LoVo (cell line): Measurements from ENCODE around the gene LSP1.
"Not testable (repeated sequence)": the region's sequence is repeated elsewhere in the genome, so short reads cannot be mapped to it uniquely, and the experiment has no call there.

ENCODE experiments used
- DNase-seq: peaks from one replicate; pipeline ENCODE4 v3.0.0-alpha.2; 2016; ENCODE audit warnings: low spot score

LSP1 gene

DNA sequence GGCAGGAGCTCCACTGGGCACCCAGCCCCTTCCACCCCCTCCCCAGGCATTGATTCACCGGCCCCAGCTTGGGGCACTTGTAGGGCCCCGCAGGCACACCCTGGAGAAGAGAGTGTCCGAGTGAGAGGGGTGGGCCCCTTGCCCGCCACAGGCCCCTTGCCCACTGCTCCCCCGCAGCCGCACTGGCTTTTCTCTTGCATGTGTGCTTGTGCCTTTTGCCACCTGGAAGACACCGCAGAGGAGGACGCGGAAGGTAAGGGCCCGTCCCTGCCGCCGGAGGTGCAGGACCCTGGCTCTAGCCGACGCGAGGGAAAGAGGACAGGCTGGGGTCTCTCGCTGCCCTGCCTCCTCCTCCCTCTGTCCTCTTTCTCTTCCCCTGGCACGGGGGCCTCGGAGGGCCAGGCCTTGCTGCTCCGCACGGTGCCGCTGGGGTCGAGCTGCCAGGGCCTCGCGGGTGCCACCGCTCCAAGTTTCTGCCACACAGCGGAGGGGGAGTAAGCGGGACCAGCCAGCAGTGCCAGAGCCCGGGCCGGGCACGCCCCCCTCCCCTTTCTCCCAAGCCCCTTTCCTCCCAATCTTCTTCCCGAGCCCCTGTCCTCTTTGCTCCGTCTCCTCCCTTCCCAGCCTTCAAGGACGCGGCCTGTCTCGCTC lies 76.1 kb downstream of the LSP1 start:
- no peak for DNase-seq

DNA sequence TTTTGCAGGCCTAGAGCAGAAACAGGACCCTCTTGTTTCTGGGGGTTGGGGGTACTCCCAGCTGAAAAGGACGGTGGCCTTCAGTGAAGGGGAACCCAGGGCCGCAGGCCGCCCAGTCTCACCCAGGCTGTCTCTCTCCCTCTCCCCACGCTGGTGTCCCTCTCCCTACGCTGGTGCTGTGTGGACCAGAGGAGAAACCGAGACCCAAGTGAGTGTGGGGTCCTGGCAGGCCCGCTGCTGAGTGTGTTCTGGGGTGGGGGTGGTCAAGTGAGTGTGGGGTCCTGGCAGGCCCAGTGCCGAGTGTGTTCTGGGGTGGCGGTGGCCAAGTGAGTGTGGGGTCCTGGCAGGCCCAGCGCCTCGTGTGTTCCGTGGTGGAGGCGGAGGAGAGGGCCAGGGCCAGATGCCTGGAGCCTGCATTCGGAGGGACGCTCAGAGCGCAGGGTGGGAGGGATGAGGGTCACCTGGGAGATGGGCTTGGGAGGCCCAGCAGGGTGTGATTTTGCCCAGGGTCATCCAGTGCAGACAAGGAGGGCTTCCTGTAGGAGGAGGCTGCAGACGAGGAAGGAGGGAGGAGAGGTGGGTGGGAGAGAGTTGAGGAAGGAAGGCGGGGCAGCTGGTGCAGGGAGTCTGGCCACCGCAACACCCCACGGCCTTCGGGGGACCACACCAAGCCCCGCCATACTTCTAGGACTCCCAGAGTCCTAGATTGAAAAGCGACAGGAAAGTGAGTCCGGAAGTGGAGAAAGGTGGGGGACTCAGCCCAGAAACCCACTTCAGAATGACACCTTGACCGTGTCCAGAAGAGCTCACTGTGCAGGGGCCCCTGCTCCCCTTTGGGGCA lies 77.0 kb downstream of the LSP1 start:
- DNase-seq: no peak

DNA sequence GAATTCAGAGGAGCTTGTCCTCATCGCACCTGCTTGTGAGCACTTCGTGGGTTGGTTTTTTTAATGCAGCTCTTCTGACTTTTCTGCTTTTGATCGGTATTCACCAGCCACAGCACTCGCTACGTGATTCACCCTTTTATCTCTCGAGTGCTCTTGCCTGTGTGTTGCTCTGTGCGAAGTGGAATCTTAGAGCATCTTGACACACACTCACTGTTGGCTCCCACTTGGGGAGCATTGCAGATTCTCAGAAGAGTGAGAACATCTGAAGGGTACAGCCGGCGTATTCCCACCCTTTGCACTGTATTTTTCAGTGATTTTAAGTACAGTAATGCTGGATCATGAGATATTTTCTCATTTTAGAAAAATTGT lies 77.6 kb downstream of the LSP1 start:
- DNase-seq: no peak

DNA sequence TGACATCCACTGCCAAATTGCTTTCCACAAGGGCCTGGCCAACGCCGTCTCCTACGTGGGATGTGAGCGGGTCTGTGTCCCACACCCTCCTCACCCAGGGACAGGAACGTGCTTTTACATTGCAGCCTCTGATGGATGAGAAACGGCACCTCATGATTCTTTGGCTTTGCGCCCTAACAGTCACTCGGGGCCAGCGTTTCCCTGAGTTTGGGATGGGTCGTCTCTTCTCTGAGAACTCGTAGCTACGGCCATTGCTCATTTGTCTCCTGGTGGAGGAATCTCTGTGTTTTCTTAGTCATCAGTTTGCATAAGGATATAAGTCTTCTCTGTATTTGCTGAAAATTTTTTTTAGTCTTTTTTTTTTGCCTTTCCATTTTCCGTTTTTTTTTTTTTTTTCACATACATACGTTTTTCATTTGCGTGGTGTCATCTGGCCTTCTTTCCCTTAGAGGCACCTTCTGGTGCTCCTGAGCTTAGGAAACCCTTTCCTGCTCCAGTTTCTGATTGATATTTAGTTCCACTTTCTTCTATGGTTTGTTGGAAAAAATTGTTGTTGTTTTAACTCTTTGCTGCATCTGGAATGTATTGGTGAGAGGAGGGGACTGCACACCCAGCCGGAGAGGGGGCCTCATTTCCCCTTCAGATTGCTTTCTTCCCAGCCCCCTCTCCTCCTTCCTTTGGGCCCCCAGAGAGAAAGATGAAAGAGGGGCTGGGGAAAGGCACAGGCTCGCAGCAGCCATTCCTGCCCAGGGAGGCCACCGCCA lies 78.6 kb downstream of the LSP1 start:
- DNase-seq: no peak

DNA sequence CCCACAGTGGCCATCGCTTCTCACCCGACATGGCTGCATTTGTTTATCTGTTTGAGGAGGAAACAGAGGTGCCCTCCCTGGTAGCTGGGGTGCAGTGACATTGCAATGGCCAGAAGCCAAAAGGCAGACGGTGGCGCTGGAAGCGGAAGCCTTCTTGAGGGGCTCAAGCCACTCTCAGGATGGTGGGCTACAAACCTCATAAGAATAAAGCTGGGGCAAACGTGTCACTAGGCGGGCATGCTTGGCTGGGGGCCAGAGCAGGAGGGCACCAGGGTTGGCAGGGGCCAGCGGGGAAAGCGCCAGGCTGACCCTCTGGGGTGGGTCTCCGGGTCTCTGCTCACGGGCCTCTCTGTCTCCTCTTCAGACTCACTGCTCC lies 79.2 kb downstream of the LSP1 start:
- no peak for DNase-seq

DNA sequence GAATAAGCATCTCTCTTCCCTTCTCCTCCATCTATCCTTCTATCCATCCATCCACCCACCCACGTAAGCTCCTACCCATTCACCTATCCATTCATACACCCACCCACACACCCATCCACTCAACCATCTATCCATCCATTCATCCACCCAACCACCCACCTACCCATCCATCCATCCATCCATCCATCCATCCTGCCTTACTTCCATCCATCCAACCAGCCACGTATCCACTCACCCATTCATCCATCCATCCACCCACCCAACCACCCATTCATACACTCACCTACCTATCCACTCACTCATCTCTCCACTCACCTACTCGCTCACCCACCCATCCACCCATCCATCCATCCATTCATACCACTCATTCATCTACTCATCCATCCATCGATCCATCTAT lies 79.8 kb downstream of the LSP1 start:
- DNase-seq: no peak

DNA sequence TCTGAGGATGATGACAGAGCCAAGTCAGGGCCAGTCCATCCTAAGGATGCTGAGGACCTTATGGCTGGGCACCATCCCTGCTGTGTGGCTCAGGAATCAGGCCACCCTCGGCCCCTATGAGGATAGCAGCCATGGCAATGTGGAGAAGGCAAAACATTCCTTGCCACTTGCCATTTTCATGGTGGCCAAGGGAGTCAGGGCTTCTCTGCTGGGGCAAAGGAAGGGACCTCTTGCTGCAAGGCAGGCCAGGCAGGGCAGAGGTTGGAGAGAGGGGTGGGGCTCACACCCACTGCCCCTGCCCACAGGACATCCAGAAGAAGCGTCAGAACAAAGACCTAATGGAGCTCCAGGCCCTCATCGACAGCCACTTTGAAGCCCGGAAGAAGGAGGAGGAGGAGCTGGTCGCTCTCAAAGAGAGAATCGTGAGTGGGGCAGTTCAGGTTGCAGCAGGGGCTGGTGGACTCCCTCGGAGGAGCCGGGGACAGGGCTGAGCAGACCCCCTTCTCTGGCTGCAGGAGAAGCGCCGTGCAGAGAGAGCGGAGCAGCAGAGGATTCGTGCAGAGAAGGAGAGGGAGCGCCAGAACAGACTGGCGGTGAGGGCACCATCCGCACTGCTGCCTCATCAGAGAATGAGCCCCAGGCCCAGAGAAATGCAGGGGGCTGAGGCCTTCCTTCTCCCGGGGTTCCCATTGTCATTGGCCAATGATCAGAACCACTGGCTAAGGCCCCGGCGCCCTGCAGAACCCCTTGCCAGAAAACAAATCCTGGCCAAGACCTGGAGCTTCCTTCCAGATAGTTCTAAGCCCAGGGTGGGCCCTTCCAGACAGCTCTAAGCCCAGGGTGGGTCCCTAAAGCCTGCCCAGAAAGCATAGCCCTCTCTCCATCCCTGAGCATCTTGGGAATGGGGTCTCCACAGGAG lies 80.8 kb downstream of the LSP1 start:
- DNase-seq: no peak

DNA sequence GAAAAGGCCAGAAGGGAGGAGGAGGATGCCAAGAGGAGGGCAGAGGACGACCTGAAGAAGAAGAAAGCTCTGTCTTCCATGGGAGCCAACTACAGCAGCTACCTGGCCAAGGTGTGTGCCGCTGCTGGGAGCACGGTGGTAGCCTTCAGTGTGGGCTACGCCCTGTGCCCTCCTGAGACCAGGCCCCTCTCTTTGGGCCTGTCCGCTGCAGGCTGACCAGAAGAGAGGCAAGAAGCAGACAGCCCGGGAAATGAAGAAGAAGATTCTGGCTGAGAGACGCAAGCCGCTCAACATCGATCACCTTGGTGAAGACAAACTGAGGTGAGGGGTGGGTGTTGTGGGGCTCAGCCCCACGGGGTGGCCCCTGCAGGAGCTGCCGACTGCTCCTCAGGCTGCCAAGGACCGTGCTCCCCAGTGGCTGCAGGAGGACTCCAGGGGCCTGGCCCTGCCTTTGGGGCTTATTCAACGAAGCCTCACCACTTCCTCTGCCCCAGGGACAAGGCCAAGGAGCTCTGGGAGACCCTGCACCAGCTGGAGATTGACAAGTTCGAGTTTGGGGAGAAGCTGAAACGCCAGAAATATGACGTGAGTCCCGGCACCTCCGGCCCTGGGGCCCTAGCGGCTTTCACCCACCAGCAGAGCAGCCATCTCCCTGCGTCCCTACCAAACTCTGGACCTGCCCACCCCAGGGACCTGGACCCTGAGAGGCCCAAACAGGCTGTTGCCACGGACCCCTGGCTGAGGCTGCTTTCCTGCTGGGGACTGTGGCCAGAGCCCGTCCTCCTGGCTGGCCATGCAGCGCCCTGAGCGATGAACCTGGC lies 81.7 kb downstream of the LSP1 start:
- no peak for DNase-seq

DNA sequence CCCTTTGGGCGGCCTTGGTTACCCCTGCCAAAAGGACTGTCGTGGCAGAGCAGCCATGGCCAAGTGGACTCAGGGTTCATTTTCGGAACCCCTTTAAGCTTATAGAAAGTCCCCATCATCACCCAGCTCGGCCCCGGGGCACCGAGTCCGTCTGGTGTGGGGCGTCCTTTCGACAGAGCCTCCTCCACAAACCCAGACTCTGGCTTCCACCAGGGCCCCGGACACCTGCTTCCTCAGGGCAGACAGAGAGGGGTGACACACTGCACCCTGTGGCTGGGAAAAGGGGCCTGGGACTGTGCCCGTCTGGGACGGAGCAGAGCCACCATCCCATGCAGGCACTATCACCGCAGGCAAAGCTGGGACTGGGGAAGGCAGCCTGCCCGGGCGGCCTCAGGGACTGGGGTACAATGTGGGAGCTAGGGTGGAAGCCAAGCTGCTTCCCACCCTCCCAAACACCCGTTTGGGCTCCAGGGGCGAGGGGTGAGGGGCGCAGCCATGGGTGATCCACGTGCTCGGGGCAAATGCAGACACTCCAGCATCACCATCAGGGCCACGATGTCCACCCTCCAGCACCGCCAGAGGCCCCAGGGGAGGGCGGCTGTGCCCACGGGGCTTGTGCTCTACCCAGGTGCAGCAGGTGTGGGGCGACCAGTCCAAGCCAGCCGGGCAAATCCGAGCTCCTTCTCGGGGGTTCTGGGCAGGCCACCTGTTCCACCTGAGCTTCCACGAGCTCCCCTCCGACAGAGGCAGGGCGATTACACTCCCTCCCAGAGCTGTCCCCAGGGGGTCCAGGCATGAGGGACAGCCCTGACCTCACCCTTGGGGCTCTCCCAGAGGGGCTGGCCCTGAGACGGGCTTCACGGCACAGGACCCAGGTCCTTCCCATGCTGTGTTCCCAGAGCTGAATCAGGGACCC lies 82.5 kb downstream of the LSP1 start:
- DNase-seq: no peak

DNA sequence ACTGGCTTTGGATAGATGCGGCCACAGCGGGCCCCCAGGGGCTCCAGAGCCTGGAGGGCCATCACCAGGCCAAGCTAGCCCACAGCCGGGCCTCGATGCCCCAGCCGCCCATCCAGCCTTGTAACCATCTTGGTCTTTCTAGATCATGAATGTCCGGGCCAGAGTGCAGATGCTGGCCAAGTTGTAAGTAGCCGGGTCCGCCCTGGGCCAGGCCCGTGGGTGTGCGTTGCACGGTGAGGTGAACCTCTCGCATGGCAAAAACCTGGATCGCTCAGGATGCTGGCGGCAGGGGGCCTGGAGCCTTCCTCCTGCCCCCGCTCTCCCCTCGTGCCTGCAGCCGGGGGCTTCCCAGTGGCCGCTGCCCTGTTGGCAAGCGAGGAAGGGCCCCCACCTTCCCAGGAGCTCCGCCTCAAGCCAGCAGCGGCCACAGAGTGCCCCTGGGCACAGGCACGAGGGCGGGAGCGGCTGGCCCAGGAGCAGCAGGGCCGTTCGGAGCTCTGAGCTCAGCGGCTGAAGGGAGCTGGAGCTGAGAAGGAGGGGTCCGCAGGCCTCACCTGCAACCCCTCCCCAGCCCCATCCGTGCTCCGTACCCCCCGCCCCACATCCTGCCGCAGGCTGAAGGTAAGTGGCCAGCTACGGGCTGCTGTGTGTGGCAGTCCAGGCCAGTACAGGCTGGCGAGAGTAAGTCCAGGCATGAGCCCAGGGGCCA lies 83.3 kb downstream of the LSP1 start:
- no peak for DNase-seq

DNA sequence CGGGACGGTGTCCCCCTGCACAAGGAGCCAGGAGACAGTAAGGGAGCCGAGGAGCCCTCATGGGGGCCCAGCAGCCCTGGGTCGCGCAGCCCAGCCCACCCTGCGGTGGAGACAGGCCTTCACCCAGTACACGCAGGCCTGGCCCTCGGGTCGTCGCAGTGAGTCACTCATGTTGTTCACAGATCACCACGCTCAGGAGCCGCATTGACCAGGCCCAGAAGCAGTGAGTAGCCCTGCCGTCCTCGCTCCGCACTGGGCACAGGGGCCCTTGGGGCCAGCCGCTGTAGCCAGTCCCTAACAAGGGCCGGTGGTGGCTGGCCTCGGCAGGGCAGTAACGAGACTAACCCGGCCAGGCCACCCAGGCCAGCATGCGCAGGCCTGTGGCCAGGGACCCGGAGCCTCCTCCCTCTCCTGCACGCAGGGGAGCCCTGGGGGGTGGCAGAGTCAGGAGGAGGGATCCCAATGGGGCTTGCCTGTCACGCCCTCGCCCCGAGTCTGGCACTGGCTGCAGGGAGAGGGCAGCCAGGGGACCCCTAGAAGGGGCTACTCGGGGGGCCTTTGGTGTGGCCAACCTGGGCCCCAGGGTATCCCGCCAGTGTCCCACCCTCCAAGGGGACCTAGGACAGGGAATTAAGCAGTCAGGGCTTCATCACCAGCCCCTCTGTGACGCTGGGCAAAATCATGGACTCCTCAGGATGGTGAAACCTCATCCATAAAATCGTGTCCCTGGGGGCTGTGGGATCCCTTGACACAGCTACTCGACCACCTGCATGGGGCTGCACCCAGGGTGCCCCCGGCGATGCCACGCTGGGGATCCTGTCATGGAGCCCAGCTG lies 84.1 kb downstream of the LSP1 start:
- no peak for DNase-seq

DNA sequence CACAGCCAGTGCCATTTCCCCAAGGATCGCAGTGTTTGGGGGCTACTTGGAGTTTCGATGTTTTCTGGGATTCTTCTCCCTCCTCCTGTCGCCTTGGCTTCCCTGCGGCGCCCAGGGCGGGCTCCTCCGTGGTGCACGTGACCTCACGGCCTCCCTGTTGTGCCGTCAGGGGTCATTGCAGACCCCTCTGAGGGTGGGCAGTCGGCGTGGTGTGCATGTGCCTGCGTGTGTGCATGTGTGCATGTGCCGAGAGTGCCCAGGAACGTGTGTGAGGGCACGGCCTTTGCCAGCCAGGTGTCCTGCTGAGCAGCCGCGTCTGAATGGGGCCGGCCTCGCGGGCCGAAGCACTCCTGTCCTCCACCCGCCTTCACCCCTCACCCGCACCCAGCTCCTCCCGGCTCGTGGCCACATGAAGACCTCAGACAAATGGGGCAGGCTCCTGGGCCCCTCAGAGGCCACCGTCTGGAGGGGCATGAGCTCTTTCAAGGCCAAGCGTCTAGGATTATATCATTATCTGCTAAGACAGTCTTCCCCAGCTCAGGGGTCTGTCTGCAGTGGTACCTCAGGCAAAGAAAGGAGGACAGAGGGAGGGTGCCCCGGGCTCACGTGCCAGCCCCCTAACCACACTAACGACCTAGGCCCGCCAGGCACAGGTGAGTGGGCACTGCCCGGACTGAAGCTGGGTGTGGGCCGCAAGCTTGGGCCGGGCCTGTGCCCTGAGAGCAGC lies 84.9 kb downstream of the LSP1 start:
- no peak for DNase-seq

DNA sequence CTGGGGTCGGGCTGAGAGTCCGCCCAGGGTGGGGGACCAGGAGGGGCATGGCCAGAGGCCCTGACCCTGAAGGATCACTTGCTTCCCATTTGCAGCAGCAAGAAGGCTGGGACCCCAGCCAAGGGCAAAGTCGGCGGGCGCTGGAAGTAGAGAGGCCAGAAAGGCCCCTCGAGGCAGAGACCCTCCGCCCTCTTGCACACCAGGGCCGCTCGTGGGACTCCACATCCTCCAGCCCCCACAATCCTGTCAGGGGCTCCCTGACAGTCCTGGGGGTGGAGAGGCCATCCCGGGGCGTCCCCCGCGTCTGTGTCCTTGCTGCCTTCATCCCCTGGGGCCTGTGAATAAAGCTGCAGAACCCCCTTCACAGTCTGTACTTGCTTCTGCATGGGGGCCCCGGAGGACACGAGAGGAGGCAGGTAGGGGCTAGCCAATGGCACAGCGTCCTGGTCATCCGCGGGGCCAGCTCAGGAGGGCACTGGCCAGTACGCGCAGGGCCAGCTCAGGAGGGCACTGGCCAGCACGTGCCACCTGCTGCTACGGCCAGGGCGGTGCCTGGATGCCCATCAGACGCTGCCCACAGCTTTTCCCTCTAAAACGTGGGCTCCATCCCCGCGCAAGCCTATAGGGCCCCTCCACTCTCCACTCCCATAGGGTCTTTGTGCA lies 85.6 kb downstream of the LSP1 start:
- no peak for DNase-seq

DNA sequence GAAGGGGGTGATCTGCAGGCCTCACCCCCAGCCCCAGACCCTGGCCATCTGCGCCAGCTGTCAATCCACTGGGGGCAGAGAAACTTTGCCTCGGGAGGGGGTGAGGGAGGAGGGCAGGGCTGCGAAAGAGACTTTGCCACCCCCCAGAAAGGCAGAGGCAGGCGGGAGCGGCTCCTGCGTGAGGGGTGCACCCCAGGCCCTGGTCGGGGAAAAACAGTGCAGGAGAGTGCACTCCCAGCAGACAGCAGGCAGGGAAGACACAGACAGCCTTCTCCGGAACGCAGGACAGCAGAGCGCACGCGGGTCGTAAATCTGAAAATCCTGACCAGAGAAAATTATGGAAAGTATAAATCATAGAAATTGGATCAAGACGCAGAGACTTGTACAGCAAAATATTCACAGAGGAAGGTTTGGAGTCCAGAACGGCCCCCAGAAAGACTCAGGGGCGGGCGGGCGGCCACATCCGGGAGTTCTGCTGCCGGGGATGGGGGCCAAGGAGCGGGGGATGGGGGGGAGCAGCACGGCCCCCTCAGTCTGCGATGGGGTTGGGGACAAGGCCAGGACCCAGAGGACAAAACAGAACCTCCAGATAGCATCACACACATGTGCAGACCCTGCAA lies 86.2 kb downstream of the LSP1 start:
- no peak for DNase-seq

DNA sequence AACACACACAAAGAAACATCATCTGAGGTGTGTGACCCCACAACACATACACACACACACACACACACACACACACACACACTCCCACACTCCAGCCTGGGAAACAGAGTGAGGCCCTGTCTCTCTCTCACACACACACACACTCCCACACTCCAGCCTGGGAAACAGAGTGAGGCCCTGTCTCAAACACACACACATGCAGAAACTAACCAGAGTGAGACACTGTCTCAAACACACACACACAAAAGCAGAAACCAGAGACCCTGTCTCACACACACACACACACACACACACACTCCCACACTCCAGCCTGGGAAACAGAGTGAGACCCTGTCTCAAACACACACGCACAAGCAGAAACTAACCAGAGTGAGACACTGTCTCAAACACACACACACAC lies 86.9 kb downstream of the LSP1 start:
- not testable (repeated sequence) for DNase-seq
